CD4-positive, alpha-beta T cell (primary cell): ENCODE measurements around the gene SWSAP1. TPM values are rescaled to one million over a fixed set of nuclear protein-coding genes. Genes with fewer than 3 reads are reported as not detected.

ENCODE experiments used
- ATAC-seq: fragments of 200-7000 bp; cut with Tn5 transposase; one replicate; pipeline ENCODE4 v1.10.0; 2022; ENCODE audit warnings: mild to moderate bottlenecking; ENCODE audit not compliant: poor library complexity
- CTCF ChIA-PET: fragments of 350-600 bp; sonication (Branson Sonifier 250); formaldehyde crosslinking; loops from one replicate; lab custom pipeline; 2021; ENCODE audit warnings: antibody characterized with exemption, inconsistent platforms; lab: Charles Lee
- POLR2A ChIA-PET: fragments of 350-600 bp; sonication (Branson Sonifier 250); formaldehyde crosslinking; loops from one replicate; lab custom pipeline; 2021; ENCODE audit warnings: antibody characterized with exemption, inconsistent platforms; lab: Charles Lee
- DNase-seq, 14 experiments: peaks; one replicate each; pipeline ENCODE4 v3.0.0-alpha.2; 2013 to 2020; ENCODE audit warnings: mixed read lengths in 2 of 14
- H3K27ac ChIP-seq, 2 donors: one replicate each; pipeline versions ENCODE4 v1.5.1 to v1.7.0; 2013; ENCODE audit warnings: low read length in 2 of 2, low read depth in 1 of 2, mild to moderate bottlenecking in 1 of 2
- H3K27me3 ChIP-seq, 2 experiments: 1 replicate in 1 of 2; 2 replicates in 1 of 2; pipeline versions ENCODE4 v1.6.1 to v1.7.0; 2013; ENCODE audit warnings: low read length in 2 of 2, control low read depth in 1 of 2, mild to moderate bottlenecking in 1 of 2, moderate library complexity in 1 of 2; ENCODE audit not compliant: insufficient read depth in 2 of 2, control insufficient read depth in 1 of 2
- H3K36me3 ChIP-seq: one replicate; pipeline ENCODE4 v1.6.1; 2013; ENCODE audit warnings: low read length, control low read depth; ENCODE audit not compliant: insufficient read depth
- H3K4me1 ChIP-seq: one replicate; pipeline ENCODE4 v1.6.1; 2013; ENCODE audit warnings: low read length, control low read depth; ENCODE audit not compliant: insufficient read depth
- H3K4me3 ChIP-seq: one replicate; pipeline ENCODE4 v1.5.1; 2013; ENCODE audit warnings: mild to moderate bottlenecking, low read length, moderate library complexity
- H3K9me3 ChIP-seq, 2 experiments: 1 replicate in 1 of 2; 2 replicates in 1 of 2; pipeline versions ENCODE4 v1.6.1 to v1.7.0; 2013; ENCODE audit warnings: low read length in 2 of 2, mild to moderate bottlenecking in 2 of 2, control low read depth in 1 of 2, moderate library complexity in 1 of 2; ENCODE audit not compliant: control insufficient read depth in 1 of 2, insufficient read depth in 1 of 2
- H3K27ac Mint-ChIP-seq: one replicate; pipeline ENCODE4 v1.8.0; 2020; ENCODE audit warnings: mixed read lengths
- H3K27me3 Mint-ChIP-seq: one replicate; pipeline ENCODE4 v1.8.0; 2021; ENCODE audit warnings: mixed read lengths
- H3K36me3 Mint-ChIP-seq: one replicate; pipeline ENCODE4 v1.8.0; 2021; ENCODE audit warnings: low read depth, mixed read lengths
- H3K4me1 Mint-ChIP-seq: one replicate; pipeline ENCODE4 v1.8.0; 2021; ENCODE audit warnings: low read depth, mixed read lengths
- H3K4me3 Mint-ChIP-seq: one replicate; pipeline ENCODE4 v1.8.0; 2020; ENCODE audit warnings: mild to moderate bottlenecking, mixed read lengths
- H3K9me3 Mint-ChIP-seq: one replicate; pipeline ENCODE4 v1.8.0; 2020; ENCODE audit warnings: mixed read lengths
- CTCF ChIP-seq: fragments of 200-600 bp; IDR thresholded peaks from one replicate; pipeline ENCODE4 v1.8.0; 2022; ENCODE audit warnings: antibody characterized with exemption, mild to moderate bottlenecking
- intact Hi-C, 2 experiments: fragments of 100-400 bp; cut with DNase I in 1 of 2; cut with micrococcal nuclease in 1 of 2; formaldehyde crosslinking; loops; one replicate each; pipeline versions ENCODE4 v1.15.1 to v1.9.0; 2023 to 2025; cut with DNase I, micrococcal nuclease
- total RNA-seq, 174 experiments: library from RNA in 2 of 174; stranded (reverse) in 2 of 174; gene quantifications; one replicate each; pipeline ENCODE4 v1.2.3 and lab custom pipeline; 2021 to 2026

SWSAP1 gene
- total RNA-seq, 2 experiments from 2014 or later: 2.6 to 2.7 TPM

GRCh38 chr19:11342429-11342828 is 32.0 kb upstream of the SWSAP1 start:
- Mint-ChIP-seq H3K4me3 (peak overlapping the region; percentile 20), H3K9me3 (no peaks in the 10 kb centered on the region), H3K36me3 (peaks cover 6% of the 10 kb centered on the region), H3K27me3 (no peaks in the 10 kb centered on the region), H3K4me1 (peaks cover 48% of the 10 kb centered on the region), H3K27ac (no peak overlapping the region)
- ChIA-PET CTCF (interaction anchor here (0.8 kb wide), 1 partner anchor 1056 kb away, joined by 3 read pairs; no protein-coding TSS in a partner anchor), POLR2A (no interaction called here)
- intact Hi-C loops: no loop called here
- no peak for ATAC-seq
- no peaks in the 10 kb centered on the region for H3K27me3 ChIP-seq
- H3K9me3 ChIP-seq: no peaks in the 10 kb centered on the region
- no peak overlapping the region for H3K27ac ChIP-seq
- no peak for DNase-seq
- peaks cover 54% of the 10 kb centered on the region for H3K4me1 ChIP-seq
- TF ChIP-seq CTCF: no peak
- no peak overlapping the region for H3K4me3 ChIP-seq
- peaks cover 5% of the 10 kb centered on the region for H3K36me3 ChIP-seq

- ATAC-seq (no peak), DNase-seq (peak in 1 of 14 experiments; percentile 33)
- Mint-ChIP-seq H3K36me3 (peaks cover 6% of the 10 kb centered on the region), H3K27me3 (no peaks in the 10 kb centered on the region), H3K9me3 (no peaks in the 10 kb centered on the region), H3K4me3 (peak overlapping the region; percentile 89), H3K27ac (peak overlapping the region; percentile 74), H3K4me1 (peaks cover 28% of the 10 kb centered on the region)
- ChIA-PET CTCF (interaction anchor here (1.7 kb wide), 1 partner anchor 51 kb away, joined by 5 read pairs; no protein-coding TSS in a partner anchor), POLR2A (interaction anchor here (1.0 to 4.5 kb wide), 2 partner anchors 30 to 90 kb away, joined by 3 to 86 read pairs; partner anchors contain the start of genes PRKCSH and SWSAP1)
- Histone ChIP-seq H3K36me3 (peaks cover 5% of the 10 kb centered on the region), H3K4me3 (peak overlapping the region; percentile 75), H3K4me1 (peaks cover 29% of the 10 kb centered on the region), H3K9me3 (peaks cover 6 to 12% of the 10 kb centered on the region in 2 experiments), H3K27ac (no peak overlapping the region), H3K27me3 (no peaks in the 10 kb centered on the region)
- intact Hi-C loops: no loop called here
- no peak for TF ChIP-seq CTCF
Measured at GRCh38 chr19:11345122-11345803, 29.2 kb upstream of the SWSAP1 start.

- H3K27ac ChIP-seq: peak within 1 kb of the TSS; percentile 36 to 69
- H3K27me3 Mint-ChIP-seq: no peaks in the 10 kb centered on the region
- peaks cover 5% of the 10 kb centered on the region for H3K36me3 ChIP-seq
- H3K36me3 Mint-ChIP-seq: peaks cover 6% of the 10 kb centered on the region
- H3K9me3 Mint-ChIP-seq: no peaks in the 10 kb centered on the region
- peaks cover 6 to 12% of the 10 kb centered on the region in 2 experiments for H3K9me3 ChIP-seq
- peaks cover 28% of the 10 kb centered on the region for H3K4me1 Mint-ChIP-seq
- DNase-seq (peak; percentile 96 to 99 (median 98)), ATAC-seq (peak; percentile 98)
- peaks cover 29% of the 10 kb centered on the region for H3K4me1 ChIP-seq
- peak within 1 kb of the TSS; percentile 89 for H3K4me3 Mint-ChIP-seq
- peak within 1 kb of the TSS; percentile 74 for H3K27ac Mint-ChIP-seq
- peak within 1 kb of the TSS; percentile 75 for H3K4me3 ChIP-seq
- CTCF ChIA-PET: interaction anchor here (0.7 to 2.6 kb wide), 5 partner anchors 35 to 136 kb away, joined by 3 to 19 read pairs (median 5); partner anchors contain the start of genes ODAD3 and PRKCSH
- H3K27me3 ChIP-seq: no peaks in the 10 kb centered on the region
- POLR2A ChIA-PET: interaction anchor here (0.6 to 4.5 kb wide), 6 partner anchors 15 to 182 kb away, joined by 3 to 86 read pairs (median 4); partner anchors contain the start of genes ECSIT, PRKCSH and SWSAP1
- intact Hi-C loops: loop anchor here (1.0 to 2.0 kb wide), 4 partner anchors 26 to 89 kb away; partner anchors contain the start of genes ODAD3 (in 2 of the 2) and PRKCSH (in 2 of the 2)
- TF ChIP-seq CTCF: no peak
Measured at GRCh38 chr19:11346104-11346940, 28.1 kb upstream of the SWSAP1 start, which contains the start of the genes CCDC159 and TMEM205. Gene CCDC159 (plus strand): TSS chr19:11346519. CDS start chr19:11346607, 88 bp downstream. Gene TMEM205 (minus strand): TSS chr19:11346268. CDS start chr19:11345619, 649 bp downstream.
